Activated naive CD4-positive, alpha-beta T cell treated with anti-CD3 and anti-CD28 coated beads for 36 hours (primary cell): ENCODE measurements around the gene SLC6A6. TPM values are rescaled to one million over a fixed set of nuclear protein-coding genes. Genes with fewer than 3 reads are reported as not detected.

Experiments used
- CTCF ChIA-PET: fragments of 350-600 bp; sonication (Branson Sonifier 250); formaldehyde crosslinking; loops from one replicate; lab custom pipeline; 2021; ENCODE audit warnings: antibody characterized with exemption; lab: Charles Lee
- DNase-seq: peaks from one replicate; pipeline ENCODE4 v3.0.0-alpha.2; 2020
- H3K27ac Mint-ChIP-seq: one replicate; pipeline ENCODE4 v1.8.0; 2021; ENCODE audit warnings: mild to moderate bottlenecking, mixed read lengths
- H3K27me3 Mint-ChIP-seq: one replicate; pipeline ENCODE4 v1.8.0; 2021; ENCODE audit warnings: low read depth, mixed read lengths
- H3K36me3 Mint-ChIP-seq: one replicate; pipeline ENCODE4 v1.8.0; 2021; ENCODE audit warnings: low read depth, mixed read lengths
- H3K4me1 Mint-ChIP-seq: one replicate; pipeline ENCODE4 v1.8.0; 2021; ENCODE audit warnings: low read depth, mixed read lengths
- H3K4me3 Mint-ChIP-seq: one replicate; pipeline ENCODE4 v1.8.0; 2021; ENCODE audit warnings: mild to moderate bottlenecking, moderate library complexity, mixed read lengths
- H3K9me3 Mint-ChIP-seq: one replicate; pipeline ENCODE4 v1.8.0; 2021; ENCODE audit warnings: mixed read lengths
- intact Hi-C: fragments of 100-400 bp; cut with micrococcal nuclease; formaldehyde crosslinking; loops from one replicate; pipeline ENCODE4 v1.15.1; 2023
- total RNA-seq, 2 experiments: library from RNA; stranded (reverse); gene quantifications; one replicate each; pipeline ENCODE4 v1.2.3, GENCODE V29; 2021

SLC6A6 gene
- total RNA-seq, 2 experiments from 2014 or later = 32.2 to 36.9 TPM

GRCh38 chr3:14474363-14475081 is 72.1 kb downstream of the SLC6A6 start:
- CTCF ChIA-PET = no interaction called here
- intact Hi-C loops = no loop called here
- H3K4me3 Mint-ChIP-seq = no peak overlapping the region
- H3K36me3 Mint-ChIP-seq = peaks cover 29% of the 10 kb centered on the region
- no peaks in the 10 kb centered on the region for H3K27me3 Mint-ChIP-seq
- DNase-seq = no peak
- no peaks in the 10 kb centered on the region for H3K9me3 Mint-ChIP-seq
- no peaks in the 10 kb centered on the region for H3K4me1 Mint-ChIP-seq
- H3K27ac Mint-ChIP-seq = no peak overlapping the region

DNA sequence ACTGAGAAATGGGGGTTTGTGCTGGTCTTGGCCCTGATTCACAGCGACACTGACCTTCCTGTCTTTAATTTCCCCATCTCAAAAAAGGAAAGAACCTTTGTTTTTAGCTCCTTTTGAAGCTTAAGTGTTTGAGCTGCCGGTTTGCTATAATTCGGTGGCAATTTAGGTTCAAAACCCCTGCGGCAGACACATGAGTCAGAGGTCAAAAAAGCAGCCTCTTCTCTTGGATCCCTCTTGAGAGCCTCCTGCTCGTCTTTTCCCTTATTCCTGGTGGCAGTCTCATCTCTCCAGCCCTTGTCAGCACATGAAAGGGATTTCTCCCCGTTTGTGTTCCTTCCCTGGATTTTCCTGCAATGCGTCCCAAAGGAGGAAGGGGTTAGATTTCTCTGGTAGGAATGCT is 73.2 kb downstream of the SLC6A6 start:
- peaks cover 29% of the 10 kb centered on the region for H3K36me3 Mint-ChIP-seq
- CTCF ChIA-PET = interaction anchor here (0.7 kb wide), 1 partner anchor 183 kb away, joined by 3 read pairs; no protein-coding TSS in a partner anchor
- intact Hi-C loops = no loop called here
- no peaks in the 10 kb centered on the region for H3K9me3 Mint-ChIP-seq
- H3K27ac Mint-ChIP-seq = no peak overlapping the region
- no peaks in the 10 kb centered on the region for H3K4me1 Mint-ChIP-seq
- H3K27me3 Mint-ChIP-seq = no peaks in the 10 kb centered on the region
- no peak overlapping the region for H3K4me3 Mint-ChIP-seq
- no peak for DNase-seq

GRCh38 chr3:14476583-14477265 is 74.3 kb downstream of the SLC6A6 start:
- no peaks in the 10 kb centered on the region for H3K27me3 Mint-ChIP-seq
- H3K27ac Mint-ChIP-seq = no peak overlapping the region
- H3K36me3 Mint-ChIP-seq = peaks cover 34% of the 10 kb centered on the region
- H3K4me3 Mint-ChIP-seq = no peak overlapping the region
- DNase-seq = no peak
- no peaks in the 10 kb centered on the region for H3K9me3 Mint-ChIP-seq
- CTCF ChIA-PET = no interaction called here
- H3K4me1 Mint-ChIP-seq = no peaks in the 10 kb centered on the region
- intact Hi-C loops = no loop called here

DNA sequence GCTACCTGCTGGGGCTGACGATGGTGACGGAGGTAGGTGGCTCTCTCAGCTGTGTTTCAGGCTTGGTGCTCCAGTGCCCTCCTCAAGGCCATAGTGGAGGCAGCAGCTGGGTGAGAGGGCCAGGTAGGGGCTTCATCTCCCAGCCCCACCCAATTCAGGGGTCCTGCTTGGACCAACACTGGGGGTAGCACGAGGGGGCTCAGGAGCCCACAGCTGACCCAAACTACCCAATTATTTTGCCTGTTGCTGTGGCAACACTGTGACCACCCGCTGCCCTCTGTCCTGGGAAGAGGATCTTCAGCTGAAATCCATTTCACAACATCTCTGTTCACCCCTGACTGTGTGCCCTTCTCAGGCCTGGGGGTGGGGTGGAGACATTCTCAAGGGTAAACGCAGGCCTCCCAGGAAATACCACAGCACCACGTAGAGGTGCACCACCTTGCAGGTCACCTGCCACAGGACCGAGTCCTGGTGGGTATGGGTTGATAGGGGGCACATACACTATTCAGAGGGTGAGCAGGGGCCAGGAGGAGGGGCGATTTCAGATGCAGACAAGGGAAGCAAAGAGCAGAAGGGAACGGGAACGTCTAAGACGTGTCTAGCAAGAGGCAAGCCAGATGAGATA is 75.0 kb downstream of the SLC6A6 start:
- intact Hi-C loops = no loop called here
- H3K4me1 Mint-ChIP-seq = no peaks in the 10 kb centered on the region
- H3K27ac Mint-ChIP-seq = no peak overlapping the region
- no peak overlapping the region for H3K4me3 Mint-ChIP-seq
- H3K9me3 Mint-ChIP-seq = no peaks in the 10 kb centered on the region
- no peak for DNase-seq
- no peaks in the 10 kb centered on the region for H3K27me3 Mint-ChIP-seq
- peaks cover 34% of the 10 kb centered on the region for H3K36me3 Mint-ChIP-seq
- CTCF ChIA-PET = no interaction called here

- H3K36me3 Mint-ChIP-seq = peaks cover 30% of the 10 kb centered on the region
Observed at GRCh38 chr3:14478956-14479550, 76.6 kb downstream of the SLC6A6 start.

GRCh38 chr3:14479591-14479990 is 77.2 kb downstream of the SLC6A6 start:
- Mint-ChIP-seq H3K27me3 (no peaks in the 10 kb centered on the region), H3K4me1 (no peaks in the 10 kb centered on the region), H3K36me3 (peaks cover 33% of the 10 kb centered on the region), H3K27ac (no peak overlapping the region), H3K9me3 (no peaks in the 10 kb centered on the region), H3K4me3 (no peak overlapping the region)
- no peak for DNase-seq
- CTCF ChIA-PET = interaction anchor here (1.3 kb wide), 1 partner anchor 218 kb away, joined by 4 read pairs; no protein-coding TSS in a partner anchor
- intact Hi-C loops = no loop called here

More at GRCh38 chr3:14478956-14479550, 76.6 kb downstream of the SLC6A6 start:
- Mint-ChIP-seq H3K27ac (no peak overlapping the region), H3K4me3 (no peak overlapping the region), H3K27me3 (no peaks in the 10 kb centered on the region), H3K4me1 (no peaks in the 10 kb centered on the region), H3K9me3 (no peaks in the 10 kb centered on the region)
- intact Hi-C loops = no loop called here
- no peak for DNase-seq
- CTCF ChIA-PET = interaction anchor here (1.3 kb wide), 1 partner anchor 218 kb away, joined by 4 read pairs; no protein-coding TSS in a partner anchor

DNA sequence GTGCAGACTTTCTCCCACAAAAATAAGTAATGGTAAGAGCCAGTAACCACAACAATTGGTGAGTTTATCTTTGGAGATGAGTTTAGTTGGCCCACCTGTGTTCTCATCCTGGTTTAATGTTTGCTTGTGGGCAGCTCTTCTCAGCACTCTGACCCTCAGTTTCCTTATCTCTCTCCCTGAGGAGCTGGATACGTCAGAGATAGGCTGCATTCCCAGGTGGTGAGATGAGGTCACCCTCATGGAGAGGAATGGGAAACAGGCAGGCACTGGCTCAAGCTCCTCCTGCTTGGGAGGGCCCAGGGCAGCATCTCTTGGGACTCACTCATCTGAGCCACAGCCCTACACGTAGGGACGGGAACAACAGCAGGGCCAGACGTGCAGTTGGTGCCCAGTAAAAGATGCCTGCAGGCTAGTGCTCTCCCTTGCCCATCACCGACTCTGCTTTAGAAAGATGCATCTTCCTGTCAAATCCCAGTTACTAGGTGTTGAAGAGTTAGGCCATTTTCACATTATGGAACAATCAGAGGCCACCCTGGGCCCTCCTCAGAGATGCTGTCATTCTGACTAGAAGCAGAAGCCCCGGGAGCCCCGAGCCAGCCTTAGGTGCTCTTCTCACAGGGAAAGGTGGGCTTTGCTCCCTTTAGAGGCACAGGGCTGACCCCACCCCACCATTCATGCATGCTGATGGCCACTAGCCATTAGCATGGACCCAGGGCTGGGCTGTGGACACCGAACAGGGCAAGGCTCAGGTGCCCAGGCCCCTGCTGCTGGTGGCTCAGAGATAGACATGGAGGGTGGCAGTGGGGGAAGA is 78.0 kb downstream of the SLC6A6 start:
- Mint-ChIP-seq H3K36me3 (peaks cover 33% of the 10 kb centered on the region), H3K27ac (no peak overlapping the region), H3K9me3 (no peaks in the 10 kb centered on the region), H3K27me3 (no peaks in the 10 kb centered on the region), H3K4me3 (no peak overlapping the region), H3K4me1 (no peaks in the 10 kb centered on the region)
- CTCF ChIA-PET = interaction anchor here (1.3 kb wide), 1 partner anchor 219 kb away, joined by 4 read pairs; no protein-coding TSS in a partner anchor
- intact Hi-C loops = no loop called here
- no peak for DNase-seq

DNA sequence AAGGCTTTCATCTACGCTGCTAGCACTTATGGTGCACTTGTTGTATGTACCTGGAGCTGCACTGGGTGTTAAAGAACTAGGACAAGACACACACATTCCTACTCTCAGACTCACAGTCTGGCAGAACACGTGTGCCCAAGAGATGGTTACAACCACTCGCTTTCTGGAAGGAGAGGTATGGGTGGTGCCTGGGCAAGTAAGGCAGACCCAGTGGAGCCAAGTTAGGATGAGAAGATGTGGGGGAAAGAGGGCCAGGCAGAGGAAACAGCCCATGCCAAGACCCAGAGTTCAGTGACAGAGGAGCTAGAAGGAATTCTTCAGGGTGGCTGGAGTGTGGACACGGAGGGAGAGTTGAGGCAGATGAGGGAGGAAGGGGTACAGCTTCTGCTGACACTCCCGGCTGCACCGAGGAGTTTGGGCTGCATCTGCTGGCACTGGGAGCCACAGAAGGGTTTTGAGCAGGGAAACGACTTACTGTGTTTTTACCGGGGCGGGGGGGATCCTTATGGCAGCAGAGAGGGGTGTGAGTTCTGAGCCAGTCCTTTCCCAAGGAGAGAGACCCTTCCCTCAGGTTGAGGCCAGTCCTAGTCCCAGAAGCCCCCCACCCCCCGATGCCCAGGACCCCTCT is 78.7 kb downstream of the SLC6A6 start:
- CTCF ChIA-PET = no interaction called here
- Mint-ChIP-seq H3K27ac (no peak overlapping the region), H3K27me3 (no peaks in the 10 kb centered on the region), H3K36me3 (peaks cover 33% of the 10 kb centered on the region), H3K4me1 (no peaks in the 10 kb centered on the region), H3K4me3 (no peak overlapping the region), H3K9me3 (no peaks in the 10 kb centered on the region)
- no peak for DNase-seq
- intact Hi-C loops = no loop called here

- no peak overlapping the region for H3K4me3 Mint-ChIP-seq
- CTCF ChIA-PET = no interaction called here
- H3K27me3 Mint-ChIP-seq = no peaks in the 10 kb centered on the region
- peaks cover 33% of the 10 kb centered on the region for H3K36me3 Mint-ChIP-seq
- no peaks in the 10 kb centered on the region for H3K9me3 Mint-ChIP-seq
- H3K4me1 Mint-ChIP-seq = no peaks in the 10 kb centered on the region
- intact Hi-C loops = no loop called here
- no peak for DNase-seq
- no peak overlapping the region for H3K27ac Mint-ChIP-seq
Observed at GRCh38 chr3:14481646-14482036, 79.2 kb downstream of the SLC6A6 start.

GRCh38 chr3:14482271-14482721 is 79.9 kb downstream of the SLC6A6 start:
- no peak for DNase-seq
- CTCF ChIA-PET = no interaction called here
- H3K4me1 Mint-ChIP-seq = no peaks in the 10 kb centered on the region
- no peak overlapping the region for H3K27ac Mint-ChIP-seq
- no peak overlapping the region for H3K4me3 Mint-ChIP-seq
- intact Hi-C loops = no loop called here
- H3K27me3 Mint-ChIP-seq = no peaks in the 10 kb centered on the region
- peaks cover 35% of the 10 kb centered on the region for H3K36me3 Mint-ChIP-seq
- no peaks in the 10 kb centered on the region for H3K9me3 Mint-ChIP-seq

DNA sequence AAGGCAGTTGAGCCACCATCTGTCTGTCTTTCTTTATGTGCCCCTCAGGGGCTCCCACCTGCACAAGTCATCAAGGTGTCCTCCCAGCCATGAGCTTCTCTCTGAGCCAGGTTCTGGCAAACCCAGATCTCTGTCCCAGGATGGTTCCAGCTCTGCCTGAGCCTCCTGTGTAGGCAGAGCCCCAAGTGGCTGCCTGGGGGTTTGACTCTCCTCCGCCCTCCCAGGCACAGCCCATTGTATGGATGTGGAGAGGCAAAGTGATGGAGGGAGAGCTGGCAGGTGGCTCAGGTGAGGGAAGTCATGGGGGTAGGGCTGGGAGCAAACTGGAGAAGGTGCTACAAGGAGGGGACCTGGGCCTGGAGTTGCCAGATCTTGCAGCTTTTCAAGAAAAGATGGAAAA is 80.9 kb downstream of the SLC6A6 start:
- Mint-ChIP-seq H3K9me3 (no peaks in the 10 kb centered on the region), H3K4me1 (no peaks in the 10 kb centered on the region), H3K4me3 (no peak overlapping the region), H3K36me3 (peaks cover 30% of the 10 kb centered on the region), H3K27ac (no peak overlapping the region), H3K27me3 (no peaks in the 10 kb centered on the region)
- no peak for DNase-seq
- intact Hi-C loops = no loop called here
- CTCF ChIA-PET = interaction anchor here (0.9 kb wide), 1 partner anchor 222 kb away, joined by 3 read pairs; no protein-coding TSS in a partner anchor
